Mesendoderm (in vitro differentiated cells): ENCODE measurements around the gene EIF4E2.

Experiments used
- DNase-seq: peaks from one replicate; pipeline ENCODE4 v3.0.0; 2013
- H2AK5ac ChIP-seq: 2 replicates; pipeline ENCODE4 v1.6.1; 2013; ENCODE audit warnings: low read length, inconsistent platforms
- H2BK120ac ChIP-seq: 2 replicates; pipeline ENCODE4 v1.6.1; 2013; ENCODE audit warnings: low read depth, mild to moderate bottlenecking, low read length, moderate library complexity, mixed read lengths
- H2BK15ac ChIP-seq: replicated peaks from 2 replicates; pipeline ENCODE4 v1.6.1; 2013; ENCODE audit warnings: low read depth, mild to moderate bottlenecking, moderate library complexity
- H2BK5ac ChIP-seq: 2 replicates; pipeline ENCODE4 v1.6.1; 2013; ENCODE audit warnings: low read length, inconsistent platforms
- H3K18ac ChIP-seq: 2 replicates; pipeline ENCODE4 v1.6.1; 2013; ENCODE audit warnings: mild to moderate bottlenecking, low read length, mixed read lengths
- H3K23ac ChIP-seq: one replicate; pipeline ENCODE4 v1.6.1; 2013; ENCODE audit warnings: low read length
- H3K27ac ChIP-seq: 2 replicates; pipeline ENCODE4 v1.5.1; 2013; ENCODE audit warnings: low read depth, mild to moderate bottlenecking, inconsistent platforms, low read length, moderate library complexity
- H3K27me3 ChIP-seq: 2 replicates; pipeline ENCODE4 v1.6.1; 2013; ENCODE audit warnings: low read length, control low read depth, mild to moderate bottlenecking, inconsistent platforms; ENCODE audit not compliant: insufficient read depth, poor library complexity
- H3K36me3 ChIP-seq: 2 replicates; pipeline ENCODE4 v1.6.1; 2013; ENCODE audit warnings: low read length, inconsistent platforms; ENCODE audit not compliant: control insufficient read depth, insufficient read depth
- H3K4ac ChIP-seq: one replicate; pipeline ENCODE4 v1.6.1; 2013; ENCODE audit warnings: low read depth, mild to moderate bottlenecking, low read length, moderate library complexity
- H3K4me1 ChIP-seq: 2 replicates; pipeline ENCODE4 v1.6.1; 2013; ENCODE audit warnings: low read depth, low read length, inconsistent platforms; ENCODE audit not compliant: control insufficient read depth
- H3K4me2 ChIP-seq: 2 replicates; pipeline ENCODE4 v1.6.1; 2013; ENCODE audit warnings: low read length
- H3K4me3 ChIP-seq: 2 replicates; pipeline ENCODE4 v1.5.1; 2013; ENCODE audit warnings: mild to moderate bottlenecking, low read length
- H3K56ac ChIP-seq: one replicate; pipeline ENCODE4 v1.6.1; 2013; ENCODE audit warnings: low read length
- H3K79me1 ChIP-seq: 2 replicates; pipeline ENCODE4 v1.6.1; 2013; ENCODE audit warnings: low read length, inconsistent platforms
- H3K79me2 ChIP-seq: 2 replicates; pipeline ENCODE4 v1.6.1; 2013; ENCODE audit warnings: mild to moderate bottlenecking, low read length; ENCODE audit not compliant: control insufficient read depth, insufficient read depth
- H3K9ac ChIP-seq: 2 replicates; pipeline ENCODE4 v1.6.1; 2013; ENCODE audit warnings: low read length, inconsistent platforms
- H4K5ac ChIP-seq: one replicate; pipeline ENCODE4 v1.6.1; 2013; ENCODE audit warnings: low read length
- H4K8ac ChIP-seq: one replicate; pipeline ENCODE4 v1.6.1; 2013; ENCODE audit warnings: low read depth, mild to moderate bottlenecking, control low read depth, low read length, moderate library complexity
- WGBS: extraction: QIAGEN DNeasy Blood & Tissue Kit; methylation state at CpG from one replicate; pipeline ENCODE4 v1.1.7; 2013; ENCODE audit warnings: low lambda C conversion rate, missing lambda C conversion rate; ENCODE audit not compliant: insufficient coverage; ENCODE audit errors: extremely low coverage; 5-methylcytosine and 5-hydroxymethylcytosine counted together

EIF4E2 gene

GRCh38 chr2:232523682-232524597 lies 26.5 kb upstream of the EIF4E2 start:
- H3K79me2 ChIP-seq = no peaks in the 10 kb centered on the region
- no peak overlapping the region for H2AK5ac ChIP-seq
- peak overlapping the region; percentile 55 for H3K9ac ChIP-seq
- no peak overlapping the region for H4K8ac ChIP-seq
- peak overlapping the region; percentile 64 for H3K4me2 ChIP-seq
- H3K23ac ChIP-seq = no peak overlapping the region
- no peak overlapping the region for H2BK120ac ChIP-seq
- peak overlapping the region; percentile 70 for H3K56ac ChIP-seq
- no peaks in the 10 kb centered on the region for H3K36me3 ChIP-seq
- H3K27ac ChIP-seq = no peak overlapping the region
- no peaks in the 10 kb centered on the region for H3K4me1 ChIP-seq
- H3K4me3 ChIP-seq = no peak overlapping the region
- H2BK5ac ChIP-seq = no peak overlapping the region
- DNase-seq = peak; percentile 88
- no peak overlapping the region for H2BK15ac ChIP-seq
- H3K4ac ChIP-seq = no peak overlapping the region
- H3K27me3 ChIP-seq = peaks cover 17% of the 10 kb centered on the region
- no CpG with 5 or more reads among the region's 75 CpGs for WGBS
- no peak overlapping the region for H4K5ac ChIP-seq
- H3K79me1 ChIP-seq = no peaks in the 10 kb centered on the region
- H3K18ac ChIP-seq = no peak overlapping the region

GRCh38 chr2:232524771-232525170 lies 25.7 kb upstream of the EIF4E2 start:
- no peak overlapping the region for H4K5ac ChIP-seq
- peaks cover 17% of the 10 kb centered on the region for H3K27me3 ChIP-seq
- H3K4me1 ChIP-seq = no peaks in the 10 kb centered on the region
- no peak overlapping the region for H3K23ac ChIP-seq
- no peak overlapping the region for H2AK5ac ChIP-seq
- DNase-seq = no peak
- H4K8ac ChIP-seq = no peak overlapping the region
- H3K9ac ChIP-seq = no peak overlapping the region
- H3K56ac ChIP-seq = no peak overlapping the region
- H3K4ac ChIP-seq = no peak overlapping the region
- H3K4me2 ChIP-seq = no peak overlapping the region
- H3K36me3 ChIP-seq = no peaks in the 10 kb centered on the region
- H2BK5ac ChIP-seq = no peak overlapping the region
- H3K4me3 ChIP-seq = no peak overlapping the region
- no peak overlapping the region for H2BK120ac ChIP-seq
- H3K27ac ChIP-seq = no peak overlapping the region
- H2BK15ac ChIP-seq = no peak overlapping the region
- no peak overlapping the region for H3K18ac ChIP-seq
- H3K79me1 ChIP-seq = no peaks in the 10 kb centered on the region
- no peaks in the 10 kb centered on the region for H3K79me2 ChIP-seq
- no CpG with 5 or more reads among the region's 6 CpGs for WGBS

- no peak overlapping the region for H3K4me2 ChIP-seq
- H3K23ac ChIP-seq = no peak overlapping the region
- no peak overlapping the region for H2BK15ac ChIP-seq
- no peak overlapping the region for H2AK5ac ChIP-seq
- no peaks in the 10 kb centered on the region for H3K4me1 ChIP-seq
- DNase-seq = no peak
- no peak overlapping the region for H2BK120ac ChIP-seq
- no peak overlapping the region for H3K56ac ChIP-seq
- H3K79me2 ChIP-seq = no peaks in the 10 kb centered on the region
- H2BK5ac ChIP-seq = no peak overlapping the region
- H3K27me3 ChIP-seq = peaks cover 17% of the 10 kb centered on the region
- no peak overlapping the region for H3K4me3 ChIP-seq
- no peaks in the 10 kb centered on the region for H3K79me1 ChIP-seq
- H4K8ac ChIP-seq = no peak overlapping the region
- no peak overlapping the region for H3K4ac ChIP-seq
- no peak overlapping the region for H4K5ac ChIP-seq
- H3K27ac ChIP-seq = no peak overlapping the region
- no peaks in the 10 kb centered on the region for H3K36me3 ChIP-seq
- no peak overlapping the region for H3K9ac ChIP-seq
- H3K18ac ChIP-seq = no peak overlapping the region
- WGBS = no CpG with 5 or more reads among the region's 14 CpGs
These were observed 25.3 kb upstream of the EIF4E2 start for GRCh38 chr2:232525199-232525598.

- Histone ChIP-seq H3K79me1 (no peaks in the 10 kb centered on the region), H3K18ac (no peak within 1 kb of the TSS), H3K56ac (no peak within 1 kb of the TSS), H3K4me3 (no peak within 1 kb of the TSS), H3K36me3 (no peaks in the 10 kb centered on the region), H3K4ac (no peak within 1 kb of the TSS), H3K79me2 (no peaks in the 10 kb centered on the region), H3K4me1 (no peaks in the 10 kb centered on the region), H3K4me2 (no peak within 1 kb of the TSS), H4K5ac (no peak within 1 kb of the TSS), H2BK15ac (no peak within 1 kb of the TSS), H4K8ac (no peak within 1 kb of the TSS), H3K23ac (no peak within 1 kb of the TSS), H3K9ac (no peak within 1 kb of the TSS), H2BK5ac (no peak within 1 kb of the TSS), H2BK120ac (no peak within 1 kb of the TSS), H3K27me3 (peaks cover 17% of the 10 kb centered on the region), H3K27ac (no peak within 1 kb of the TSS), H2AK5ac (no peak within 1 kb of the TSS)
- WGBS = no CpG with 5 or more reads among the region's 18 CpGs
- DNase-seq = no peak
These were observed 24.6 kb upstream of the EIF4E2 start, which contains the start of gene CHRND for GRCh38 chr2:232525791-232526371. CHRND (plus strand) TSS chr2:232526160; CDS start chr2:232526216, 56 bp downstream.

GRCh38 chr2:232526372-232526941 lies 24.0 kb upstream of the EIF4E2 start:
- Histone ChIP-seq H3K27ac (no peak overlapping the region), H3K4me2 (no peak overlapping the region), H3K4me3 (no peak overlapping the region), H3K56ac (no peak overlapping the region), H3K36me3 (no peaks in the 10 kb centered on the region), H3K79me1 (no peaks in the 10 kb centered on the region), H4K5ac (no peak overlapping the region), H3K79me2 (no peaks in the 10 kb centered on the region), H2BK5ac (no peak overlapping the region), H3K18ac (no peak overlapping the region), H2AK5ac (no peak overlapping the region), H3K4ac (no peak overlapping the region), H3K4me1 (no peaks in the 10 kb centered on the region), H2BK15ac (no peak overlapping the region), H3K9ac (no peak overlapping the region), H3K27me3 (peaks cover 17% of the 10 kb centered on the region), H2BK120ac (no peak overlapping the region), H4K8ac (no peak overlapping the region), H3K23ac (no peak overlapping the region)
- no peak for DNase-seq
- no CpG with 5 or more reads among the region's 13 CpGs for WGBS
